ENCODE measurements around the gene PITPNM2.

DNA sequence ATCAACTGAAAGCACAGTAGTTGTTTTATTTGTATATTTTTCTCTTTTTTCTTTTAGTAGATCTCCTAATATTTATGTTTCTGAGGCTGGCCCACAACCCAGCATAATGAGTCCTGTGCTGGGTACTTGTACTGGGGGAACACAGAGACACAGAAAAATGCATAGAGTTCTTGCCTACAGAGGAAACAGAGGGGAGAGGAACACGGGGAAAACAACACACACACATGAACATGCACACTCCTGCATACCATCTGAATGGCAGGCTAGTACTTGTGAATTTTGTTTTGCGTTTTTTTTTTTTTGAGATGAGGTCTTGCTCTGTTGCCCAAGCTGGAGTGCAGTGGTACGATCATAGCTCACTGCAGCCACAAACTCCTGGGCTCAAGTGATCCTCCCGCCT is 21.3 kb downstream of the PITPNM2 start:
- TF ChIP-seq YY1 (IDR thresholded peaks at IDR 0.05; ENCODE audit: extremely low read depth, insufficient replicate concordance, low read depth, low read length) (no peak), SRF (IDR thresholded peaks at IDR 0.05; ENCODE audit: low read depth) (no peak), RAD21 (IDR thresholded peaks at IDR 0.05; ENCODE audit: low read depth) (no peak), POLR2A (IDR thresholded peaks at IDR 0.05; ENCODE audit: borderline replicate concordance, extremely low read depth, insufficient read depth, insufficient read length) (no peak), CEBPB (IDR thresholded peaks at IDR 0.05; ENCODE audit: low read depth) (no peak)
- TF ChIP-seq, protein P1, sequence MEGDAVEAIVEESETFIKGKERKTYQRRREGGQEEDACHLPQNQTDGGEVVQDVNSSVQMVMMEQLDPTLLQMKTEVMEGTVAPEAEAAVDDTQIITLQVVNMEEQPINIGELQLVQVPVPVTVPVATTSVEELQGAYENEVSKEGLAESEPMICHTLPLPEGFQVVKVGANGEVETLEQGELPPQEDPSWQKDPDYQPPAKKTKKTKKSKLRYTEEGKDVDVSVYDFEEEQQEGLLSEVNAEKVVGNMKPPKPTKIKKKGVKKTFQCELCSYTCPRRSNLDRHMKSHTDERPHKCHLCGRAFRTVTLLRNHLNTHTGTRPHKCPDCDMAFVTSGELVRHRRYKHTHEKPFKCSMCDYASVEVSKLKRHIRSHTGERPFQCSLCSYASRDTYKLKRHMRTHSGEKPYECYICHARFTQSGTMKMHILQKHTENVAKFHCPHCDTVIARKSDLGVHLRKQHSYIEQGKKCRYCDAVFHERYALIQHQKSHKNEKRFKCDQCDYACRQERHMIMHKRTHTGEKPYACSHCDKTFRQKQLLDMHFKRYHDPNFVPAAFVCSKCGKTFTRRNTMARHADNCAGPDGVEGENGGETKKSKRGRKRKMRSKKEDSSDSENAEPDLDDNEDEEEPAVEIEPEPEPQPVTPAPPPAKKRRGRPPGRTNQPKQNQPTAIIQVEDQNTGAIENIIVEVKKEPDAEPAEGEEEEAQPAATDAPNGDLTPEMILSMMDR (IDR thresholded peaks at IDR 0.05 in 2 of 3, conservative IDR thresholded peaks at IDR 0.05 in 1 of 3; ENCODE audit: borderline replicate concordance in 1 of 3, insufficient read depth in 1 of 3, low read depth in 2 of 3, low read length in 2 of 3), result no peak
- TF ChIP-seq, protein P2, sequence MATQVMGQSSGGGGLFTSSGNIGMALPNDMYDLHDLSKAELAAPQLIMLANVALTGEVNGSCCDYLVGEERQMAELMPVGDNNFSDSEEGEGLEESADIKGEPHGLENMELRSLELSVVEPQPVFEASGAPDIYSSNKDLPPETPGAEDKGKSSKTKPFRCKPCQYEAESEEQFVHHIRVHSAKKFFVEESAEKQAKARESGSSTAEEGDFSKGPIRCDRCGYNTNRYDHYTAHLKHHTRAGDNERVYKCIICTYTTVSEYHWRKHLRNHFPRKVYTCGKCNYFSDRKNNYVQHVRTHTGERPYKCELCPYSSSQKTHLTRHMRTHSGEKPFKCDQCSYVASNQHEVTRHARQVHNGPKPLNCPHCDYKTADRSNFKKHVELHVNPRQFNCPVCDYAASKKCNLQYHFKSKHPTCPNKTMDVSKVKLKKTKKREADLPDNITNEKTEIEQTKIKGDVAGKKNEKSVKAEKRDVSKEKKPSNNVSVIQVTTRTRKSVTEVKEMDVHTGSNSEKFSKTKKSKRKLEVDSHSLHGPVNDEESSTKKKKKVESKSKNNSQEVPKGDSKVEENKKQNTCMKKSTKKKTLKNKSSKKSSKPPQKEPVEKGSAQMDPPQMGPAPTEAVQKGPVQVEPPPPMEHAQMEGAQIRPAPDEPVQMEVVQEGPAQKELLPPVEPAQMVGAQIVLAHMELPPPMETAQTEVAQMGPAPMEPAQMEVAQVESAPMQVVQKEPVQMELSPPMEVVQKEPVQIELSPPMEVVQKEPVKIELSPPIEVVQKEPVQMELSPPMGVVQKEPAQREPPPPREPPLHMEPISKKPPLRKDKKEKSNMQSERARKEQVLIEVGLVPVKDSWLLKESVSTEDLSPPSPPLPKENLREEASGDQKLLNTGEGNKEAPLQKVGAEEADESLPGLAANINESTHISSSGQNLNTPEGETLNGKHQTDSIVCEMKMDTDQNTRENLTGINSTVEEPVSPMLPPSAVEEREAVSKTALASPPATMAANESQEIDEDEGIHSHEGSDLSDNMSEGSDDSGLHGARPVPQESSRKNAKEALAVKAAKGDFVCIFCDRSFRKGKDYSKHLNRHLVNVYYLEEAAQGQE (IDR thresholded peaks at IDR 0.05; ENCODE audit: low read depth), result no peak

All from HCT116 (cell line).